Measurements from ENCODE around the gene TEX264. TPM values are rescaled to one million over a fixed set of nuclear protein-coding genes. Genes with fewer than 3 reads are reported as not detected.

Gene TEX264
- total RNA-seq, 1 donor from 2014 or later = 43.8 TPM

DNA sequence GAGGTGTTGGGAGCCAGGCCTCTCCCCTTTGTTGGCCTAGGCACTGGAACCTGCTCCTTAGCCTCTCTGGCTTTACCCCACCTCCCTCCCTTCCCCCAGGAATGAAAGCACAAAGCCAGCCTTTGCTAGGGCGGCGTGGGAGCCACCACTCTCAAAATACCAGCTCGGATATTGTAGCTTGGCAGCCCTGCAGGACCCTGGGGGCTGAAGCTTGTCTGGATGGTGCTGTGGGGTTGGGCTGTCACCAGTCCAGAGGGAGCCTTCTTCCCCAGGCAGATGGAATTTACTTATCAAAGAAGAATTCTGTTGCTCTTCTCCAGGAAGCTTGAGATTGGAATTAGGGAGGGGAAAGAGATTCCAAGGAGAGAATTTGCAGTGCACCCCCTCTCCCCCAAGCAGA, 20.9 kb downstream of the TEX264 start:
- TF ChIP-seq CTCF (conservative IDR thresholded peaks at IDR 0.05) = no peak
- no peak overlapping the region for H3K4me3 Mint-ChIP-seq
- DNase-seq (ENCODE audit: extremely low spot score, unreplicated experiment) = no peak
- H3K27ac Mint-ChIP-seq = no peak overlapping the region
- H3K9me3 Mint-ChIP-seq = no peaks in the 10 kb centered on the region
- H3K4me1 Mint-ChIP-seq (ENCODE audit: unreplicated experiment) = no peaks in the 10 kb centered on the region
- no peaks in the 10 kb centered on the region for H3K27me3 Mint-ChIP-seq
- H3K36me3 Mint-ChIP-seq = no peaks in the 10 kb centered on the region

GRCh38 chr3:51692980-51693395, 21.9 kb downstream of the TEX264 start:
- no peak for TF ChIP-seq CTCF (conservative IDR thresholded peaks at IDR 0.05)
- Mint-ChIP-seq H3K4me3 (no peak overlapping the region), H3K36me3 (no peaks in the 10 kb centered on the region)

DNA sequence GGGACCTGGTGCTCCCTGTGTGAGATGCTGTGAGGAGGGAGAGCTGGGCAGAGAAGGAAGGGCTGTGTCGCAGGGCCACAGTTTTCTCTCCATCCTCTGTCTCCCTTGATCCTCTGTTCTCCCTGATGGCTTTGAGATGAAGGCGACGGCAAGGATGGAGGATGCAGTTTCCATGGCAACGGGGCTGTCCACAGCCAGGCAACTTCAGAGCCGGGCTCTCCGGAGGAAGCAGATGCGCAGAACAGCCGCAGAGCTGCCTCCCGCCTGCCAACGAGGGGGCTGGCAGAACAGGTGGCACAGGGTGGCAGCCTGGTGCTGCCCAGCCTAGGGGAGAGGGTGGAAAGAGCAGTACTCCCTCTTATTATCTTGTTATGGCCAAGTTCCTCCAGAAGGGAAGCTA, 25.9 kb downstream of the TEX264 start:
- Mint-ChIP-seq H3K4me3 (no peak overlapping the region), H3K27ac (no peak overlapping the region), H3K4me1 (ENCODE audit: unreplicated experiment) (no peaks in the 10 kb centered on the region), H3K9me3 (no peaks in the 10 kb centered on the region), H3K36me3 (no peaks in the 10 kb centered on the region), H3K27me3 (no peaks in the 10 kb centered on the region)
- no peak for TF ChIP-seq CTCF (conservative IDR thresholded peaks at IDR 0.05)
- no peak for DNase-seq (ENCODE audit: extremely low spot score, unreplicated experiment)

More at GRCh38 chr3:51692980-51693395, 21.9 kb downstream of the TEX264 start:
- Mint-ChIP-seq H3K27ac (no peak overlapping the region), H3K9me3 (no peaks in the 10 kb centered on the region), H3K4me1 (ENCODE audit: unreplicated experiment) (no peaks in the 10 kb centered on the region), H3K27me3 (no peaks in the 10 kb centered on the region)
- no peak for DNase-seq (ENCODE audit: extremely low spot score, unreplicated experiment)

GRCh38 chr3:51698209-51698608, 27.2 kb downstream of the TEX264 start:
- H3K27me3 Mint-ChIP-seq = no peaks in the 10 kb centered on the region
- no peak for TF ChIP-seq CTCF (conservative IDR thresholded peaks at IDR 0.05)
- H3K36me3 Mint-ChIP-seq = no peaks in the 10 kb centered on the region
- H3K9me3 Mint-ChIP-seq = no peaks in the 10 kb centered on the region
- no peak for DNase-seq (ENCODE audit: extremely low spot score, unreplicated experiment)
- H3K4me3 Mint-ChIP-seq = no peak overlapping the region
- H3K27ac Mint-ChIP-seq = no peak overlapping the region
- no peaks in the 10 kb centered on the region for H3K4me1 Mint-ChIP-seq (ENCODE audit: unreplicated experiment)

DNA sequence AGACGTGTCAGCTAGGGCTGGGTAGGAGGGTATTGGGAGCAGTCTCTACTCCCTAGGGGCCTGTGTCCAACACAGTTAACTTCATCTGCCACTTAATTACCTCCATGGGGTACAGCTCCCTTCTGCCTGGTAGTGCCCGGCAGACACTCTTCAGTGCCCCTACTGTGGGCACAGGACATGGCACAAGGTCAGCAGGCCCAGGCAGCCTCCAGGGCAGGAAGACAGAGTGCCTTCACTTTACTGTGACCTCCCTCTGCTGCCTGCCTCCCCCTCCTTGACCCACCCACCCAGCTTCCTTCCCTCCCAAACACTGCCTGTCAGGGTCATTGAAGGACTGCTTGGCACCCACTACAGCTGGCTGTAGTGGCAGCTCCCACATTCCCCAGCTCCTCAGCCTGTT, 29.4 kb downstream of the TEX264 start:
- DNase-seq (ENCODE audit: extremely low spot score, unreplicated experiment) = no peak
- H3K9me3 Mint-ChIP-seq = no peaks in the 10 kb centered on the region
- no peaks in the 10 kb centered on the region for H3K27me3 Mint-ChIP-seq
- no peak overlapping the region for H3K27ac Mint-ChIP-seq
- no peak overlapping the region for H3K4me3 Mint-ChIP-seq
- H3K4me1 Mint-ChIP-seq (ENCODE audit: unreplicated experiment) = no peaks in the 10 kb centered on the region
- no peak for TF ChIP-seq CTCF (conservative IDR thresholded peaks at IDR 0.05)
- no peaks in the 10 kb centered on the region for H3K36me3 Mint-ChIP-seq

DNA sequence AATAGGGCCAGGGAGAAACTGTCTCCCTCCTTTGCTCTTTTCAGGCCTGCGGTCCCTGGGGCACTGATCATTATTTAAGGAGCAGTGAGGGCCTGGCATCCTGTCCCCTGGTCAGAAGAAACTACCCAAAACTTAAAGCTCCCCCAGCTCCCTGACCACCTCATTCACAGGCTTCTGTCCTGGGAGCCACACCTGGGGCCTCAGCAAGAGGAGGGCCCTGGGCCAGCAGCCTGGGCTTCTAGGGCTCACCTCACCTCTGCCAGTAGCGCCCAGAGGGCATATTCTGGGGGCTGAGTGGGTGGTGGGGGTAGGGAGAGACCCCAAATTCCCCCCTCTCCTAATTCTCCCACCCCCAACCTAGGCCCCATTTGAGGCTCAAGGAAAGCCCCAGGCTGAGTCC, 31.1 kb downstream of the TEX264 start:
- Mint-ChIP-seq H3K36me3 (no peaks in the 10 kb centered on the region), H3K4me1 (ENCODE audit: unreplicated experiment) (no peaks in the 10 kb centered on the region), H3K27ac (no peak overlapping the region), H3K4me3 (no peak overlapping the region), H3K27me3 (peaks cover 4% of the 10 kb centered on the region), H3K9me3 (no peaks in the 10 kb centered on the region)
- no peak for DNase-seq (ENCODE audit: extremely low spot score, unreplicated experiment)
- TF ChIP-seq CTCF (conservative IDR thresholded peaks at IDR 0.05) = no peak

Measured in type B pancreatic cell (in vitro differentiated cells).